Activated B cell treated with CpG ODN at 0.5 μM for 24 hours (primary cell): ENCODE data around the gene OR6J1. TPM values are rescaled to one million over a fixed set of nuclear protein-coding genes. Genes with fewer than 3 reads are reported as not detected.
"Not testable (repeated sequence)": the region's sequence is repeated elsewhere in the genome, so short reads cannot be mapped to it uniquely, and the experiment has no call there.

Experiments
- ATAC-seq: fragments of 200-7000 bp; cut with Tn5 transposase; one replicate; pipeline ENCODE4 v1.10.0; 2021; ENCODE audit warnings: low read depth, mild to moderate bottlenecking, moderate library complexity
- CTCF ChIA-PET: fragments of 350-600 bp; sonication (Branson Sonifier 250); formaldehyde crosslinking; loops from one replicate; lab custom pipeline; 2021; ENCODE audit warnings: antibody characterized with exemption; lab: Charles Lee
- POLR2A ChIA-PET: fragments of 350-600 bp; sonication (Branson Sonifier 250); formaldehyde crosslinking; loops from one replicate; lab custom pipeline; 2021; ENCODE audit warnings: antibody characterized with exemption; lab: Charles Lee
- DNase-seq: peaks from one replicate; pipeline ENCODE4 v3.0.0; 2022
- H3K27ac Mint-ChIP-seq: one replicate; pipeline ENCODE4 v1.8.0; 2020; ENCODE audit warnings: mixed read lengths
- H3K27me3 Mint-ChIP-seq: one replicate; pipeline ENCODE4 v1.8.0; 2021; ENCODE audit warnings: mixed read lengths
- H3K36me3 Mint-ChIP-seq: one replicate; pipeline ENCODE4 v1.8.0; 2021; ENCODE audit warnings: low read depth, mixed read lengths
- H3K4me1 Mint-ChIP-seq: one replicate; pipeline ENCODE4 v1.8.0; 2021; ENCODE audit warnings: mixed read lengths
- H3K4me3 Mint-ChIP-seq: one replicate; pipeline ENCODE4 v1.8.0; 2020; ENCODE audit warnings: mild to moderate bottlenecking, mixed read lengths
- H3K9me3 Mint-ChIP-seq: one replicate; pipeline ENCODE4 v1.8.0; 2020; ENCODE audit warnings: mixed read lengths
- CTCF ChIP-seq: fragments of 200-600 bp; IDR thresholded peaks from one replicate; pipeline ENCODE4 v1.8.0; 2022; ENCODE audit warnings: antibody characterized with exemption, mild to moderate bottlenecking
- intact Hi-C: fragments of 100-400 bp; cut with micrococcal nuclease; formaldehyde crosslinking; loops from one replicate; pipeline ENCODE4 v1.15.1; 2024
- total RNA-seq: library from RNA; stranded (reverse); gene quantifications from 2 replicates; pipeline ENCODE4 v1.2.3, GENCODE V29; 2022

OR6J1 gene
- total RNA-seq, 1 donor from 2014 or later, result not detected

- H3K4me1 Mint-ChIP-seq, result no peaks in the 10 kb centered on the region
- DNase-seq, result no peak
- CTCF ChIA-PET, result no interaction called here
- H3K9me3 Mint-ChIP-seq, result peaks cover 11% of the 10 kb centered on the region
- H3K4me3 Mint-ChIP-seq, result no peak overlapping the region
- H3K27me3 Mint-ChIP-seq, result peaks cover 7% of the 10 kb centered on the region
- ATAC-seq, result no peak
- TF ChIP-seq CTCF, result no peak
- H3K27ac Mint-ChIP-seq, result no peak overlapping the region
- intact Hi-C loops, result no loop called here
- POLR2A ChIA-PET, result no interaction called here
- peaks cover 2% of the 10 kb centered on the region for H3K36me3 Mint-ChIP-seq
Observed at GRCh38 chr14:22626590-22626989, 17.6 kb downstream of the OR6J1 start.

- no peak for ATAC-seq
- no peaks in the 10 kb centered on the region for H3K27me3 Mint-ChIP-seq
- no peak overlapping the region for H3K4me3 Mint-ChIP-seq
- H3K9me3 Mint-ChIP-seq, result no peaks in the 10 kb centered on the region
- no peaks in the 10 kb centered on the region for H3K4me1 Mint-ChIP-seq
- no peaks in the 10 kb centered on the region for H3K36me3 Mint-ChIP-seq
- H3K27ac Mint-ChIP-seq, result no peak overlapping the region
- ChIA-PET POLR2A (no interaction called here), CTCF (no interaction called here)
- TF ChIP-seq CTCF, result no peak
- intact Hi-C loops, result no loop called here
- DNase-seq, result no peak
Observed at GRCh38 chr14:22623047-22623446, 21.1 kb downstream of the OR6J1 start.

- H3K4me3 Mint-ChIP-seq, result no peak overlapping the region
- H3K27ac Mint-ChIP-seq, result no peak overlapping the region
- no peak for TF ChIP-seq CTCF
- ChIA-PET CTCF (no interaction called here), POLR2A (no interaction called here)
- no peaks in the 10 kb centered on the region for H3K9me3 Mint-ChIP-seq
- DNase-seq, result no peak
- H3K27me3 Mint-ChIP-seq, result no peaks in the 10 kb centered on the region
- no peak for ATAC-seq
- H3K36me3 Mint-ChIP-seq, result no peaks in the 10 kb centered on the region
- intact Hi-C loops, result no loop called here
- no peaks in the 10 kb centered on the region for H3K4me1 Mint-ChIP-seq
Observed at GRCh38 chr14:22622255-22622654, 21.9 kb downstream of the OR6J1 start.

- CTCF ChIA-PET, H3K4me1 Mint-ChIP-seq, H3K9me3 Mint-ChIP-seq, H3K4me3 Mint-ChIP-seq, intact Hi-C loops, H3K27me3 Mint-ChIP-seq, DNase-seq, H3K27ac Mint-ChIP-seq, ATAC-seq, POLR2A ChIA-PET: not testable (repeated sequence)
- peaks cover 19% of the 10 kb centered on the region for H3K36me3 Mint-ChIP-seq
Observed at GRCh38 chr14:22615765-22616164, 28.4 kb downstream of the OR6J1 start.

GRCh38 chr14:22614240-22614799 is 29.8 kb downstream of the OR6J1 start:
- ATAC-seq, result no peak
- H3K4me1 Mint-ChIP-seq, result no peaks in the 10 kb centered on the region
- no peak overlapping the region for H3K27ac Mint-ChIP-seq
- H3K4me3 Mint-ChIP-seq, result no peak overlapping the region
- H3K27me3 Mint-ChIP-seq, result no peaks in the 10 kb centered on the region
- no peak for TF ChIP-seq CTCF
- POLR2A ChIA-PET, result no interaction called here
- H3K9me3 Mint-ChIP-seq, result no peaks in the 10 kb centered on the region
- intact Hi-C loops, result loop anchor here (5.0 kb wide), 1 partner anchor 33 kb away; no protein-coding TSS in a partner anchor
- CTCF ChIA-PET, result no interaction called here
- peaks cover 32% of the 10 kb centered on the region for H3K36me3 Mint-ChIP-seq
- no peak for DNase-seq
